SK-N-SH treated with all-trans-retinoic acid at 6 μM for 48 hours (cell line): Measurements from ENCODE around the gene ACTR1A.

Experiments
- ATAC-seq: fragments of 200-7000 bp; cut with Tn5 transposase; 3 replicates; pipeline ENCODE4 v1.9.1; 2020; ENCODE audit warnings: mild to moderate bottlenecking, moderate library complexity
- ARNTL ChIP-seq: fragments of 450-650 bp; formaldehyde crosslinking; IDR thresholded peaks from 2 replicates; pipeline ENCODE4 v1.5.0; 2020; ENCODE audit warnings: low read depth, mild to moderate bottlenecking, moderate library complexity, borderline replicate concordance
- BACH2 ChIP-seq: fragments of 250-450 bp; sonication (Bioruptor Pico); IDR thresholded peaks from 2 replicates; pipeline ENCODE4 v1.9.0; 2021; ENCODE audit warnings: mild to moderate bottlenecking, borderline replicate concordance
- CSDC2 ChIP-seq: fragments of 250-450 bp; sonication (Bioruptor Pico); IDR thresholded peaks from 2 replicates; pipeline ENCODE4 v1.5.0; 2020; ENCODE audit warnings: mild to moderate bottlenecking, moderate library complexity
- ESRRG ChIP-seq: fragments of 250-450 bp; sonication (Bioruptor Pico); IDR thresholded peaks from 2 replicates; pipeline ENCODE4 v1.6.1; 2021; ENCODE audit warnings: mild to moderate bottlenecking
- GLIS3 ChIP-seq: fragments of 250-450 bp; sonication (Bioruptor Pico); IDR thresholded peaks from 2 replicates; pipeline ENCODE4 v1.5.0; 2020; ENCODE audit warnings: mild to moderate bottlenecking, moderate library complexity
- ISL1 ChIP-seq: fragments of 250-450 bp; sonication (Bioruptor Pico); IDR thresholded peaks from 2 replicates; pipeline ENCODE4 v2.1.2; 2022; ENCODE audit warnings: mild to moderate bottlenecking, moderate library complexity
- OSR1 ChIP-seq: fragments of 250-450 bp; sonication (Bioruptor Pico); IDR thresholded peaks from 2 replicates; pipeline ENCODE4 v1.8.0; 2022; ENCODE audit warnings: moderate library complexity, mild to moderate bottlenecking, inconsistent platforms
- PATZ1 ChIP-seq: fragments of 250-450 bp; sonication (Bioruptor Pico); IDR thresholded peaks from 2 replicates; pipeline ENCODE4 v1.8.0; 2020; ENCODE audit warnings: mild to moderate bottlenecking, moderate library complexity, borderline replicate concordance
- POU6F1 ChIP-seq: fragments of 250-450 bp; sonication (Bioruptor Pico); IDR thresholded peaks from 2 replicates; pipeline ENCODE4 v1.8.0; 2021; ENCODE audit warnings: low read depth, mild to moderate bottlenecking, moderate library complexity, borderline replicate concordance
- PPARA ChIP-seq: fragments of 250-450 bp; sonication (Bioruptor Pico); IDR thresholded peaks from 2 replicates; pipeline ENCODE4 v1.5.0; 2020; ENCODE audit warnings: mild to moderate bottlenecking, borderline replicate concordance
- RARB ChIP-seq: fragments of 250-450 bp; sonication (Bioruptor Pico); IDR thresholded peaks from 2 replicates; pipeline ENCODE4 v1.8.0; 2021; ENCODE audit warnings: mild to moderate bottlenecking, moderate library complexity
- SNAI2 ChIP-seq: fragments of 250-450 bp; sonication (Bioruptor Pico); IDR thresholded peaks from 2 replicates; pipeline ENCODE4 v1.5.0; 2020; ENCODE audit warnings: mild to moderate bottlenecking, moderate library complexity
- TCF4 ChIP-seq: fragments of 250-450 bp; sonication (Bioruptor Pico); IDR thresholded peaks from 2 replicates; pipeline ENCODE4 v1.8.0; 2021; ENCODE audit warnings: mild to moderate bottlenecking, moderate library complexity, borderline replicate concordance
- TOX ChIP-seq: fragments of 250-450 bp; sonication (Bioruptor Pico); IDR thresholded peaks from 2 replicates; pipeline ENCODE4 v1.8.0; 2021; ENCODE audit warnings: mild to moderate bottlenecking, moderate library complexity, borderline replicate concordance
- ZC3H10 ChIP-seq: fragments of 250-450 bp; sonication (Bioruptor Pico); IDR thresholded peaks from 2 replicates; pipeline ENCODE4 v1.5.1; 2021; ENCODE audit warnings: mild to moderate bottlenecking, moderate library complexity
- ZFP3 ChIP-seq: fragments of 250-450 bp; sonication (Bioruptor Pico); IDR thresholded peaks from 2 replicates; pipeline ENCODE4 v1.5.0; 2020; ENCODE audit warnings: mild to moderate bottlenecking, moderate library complexity
- ZNF565 ChIP-seq: fragments of 450-650 bp; formaldehyde crosslinking; conservative IDR thresholded peaks from 2 replicates; pipeline ENCODE4 v1.5.0; 2020; ENCODE audit warnings: low read depth, mild to moderate bottlenecking, moderate library complexity
- ZNF70 ChIP-seq: fragments of 450-650 bp; formaldehyde crosslinking; IDR thresholded peaks from 2 replicates; pipeline ENCODE4 v1.5.0; 2020; ENCODE audit warnings: mild to moderate bottlenecking, moderate library complexity
- TF ChIP-seq, protein P1 (sequence below): fragments of 250-450 bp; sonication (Bioruptor Pico); IDR thresholded peaks from 2 replicates; pipeline ENCODE4 v1.5.1; 2020; ENCODE audit warnings: low read depth, mild to moderate bottlenecking, moderate library complexity
- TF ChIP-seq, protein P2 (sequence below): fragments of 250-450 bp; sonication (Bioruptor Pico); IDR thresholded peaks from 2 replicates; pipeline ENCODE4 v1.5.1; 2021; ENCODE audit warnings: mild to moderate bottlenecking, moderate library complexity

Gene ACTR1A

DNA sequence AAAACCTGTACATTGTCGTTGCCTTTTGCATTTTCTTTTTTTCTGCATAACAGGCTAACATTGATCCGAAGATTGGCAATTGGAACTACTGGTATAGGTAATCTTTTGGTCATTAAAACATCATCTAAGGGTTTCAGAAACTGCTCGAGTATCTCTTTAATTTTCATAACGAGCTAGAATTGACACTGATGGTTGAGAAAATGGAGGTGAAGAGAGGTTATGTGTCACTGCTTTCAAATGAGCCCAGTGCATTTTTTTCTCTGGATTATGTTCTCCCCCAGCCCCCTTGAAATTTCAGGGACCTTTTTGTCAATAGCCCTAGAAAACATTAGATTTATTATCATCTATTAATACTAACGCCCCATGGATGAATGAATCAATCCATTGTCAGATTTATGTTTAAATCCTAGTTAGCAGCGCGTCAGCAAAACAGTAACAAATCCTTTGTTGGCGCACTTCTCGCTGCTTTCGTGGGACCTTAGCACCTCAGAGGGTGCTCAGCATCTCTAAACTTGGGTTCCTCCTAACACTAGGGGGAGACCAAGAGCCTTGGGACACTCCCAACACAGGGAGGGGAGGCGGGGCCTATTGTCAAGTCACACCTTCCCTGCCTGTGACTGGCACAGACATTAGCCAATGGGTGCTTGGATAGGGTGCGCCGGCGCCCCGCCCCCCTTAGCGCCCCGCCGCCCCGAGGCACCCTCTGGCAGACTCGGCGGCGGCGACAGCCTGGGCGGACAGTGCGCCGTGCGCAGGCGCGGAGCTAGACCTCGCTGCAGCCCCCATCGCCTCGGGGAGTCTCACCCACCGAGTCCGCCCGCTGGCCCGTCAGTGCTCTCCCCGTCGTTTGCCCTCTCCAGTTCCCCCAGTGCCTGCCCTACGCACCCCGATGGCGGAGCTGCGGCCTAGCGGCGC lies 1.0 kb upstream of the ACTR1A start, which contains the start of gene SUFU:
Gene SUFU, plus strand, starts transcription at position 709 of the 915 bp plus-strand sequence. Its CDS starts 181 bp downstream, at position 890.
- peak; percentile 72 for ATAC-seq
- no peak for TF ChIP-seq ZFP3
- TF ChIP-seq ZNF565 = no peak
- TF ChIP-seq ISL1 (CRISPR knock-in tag) = no peak
- no peak for TF ChIP-seq ARNTL (CRISPR knock-in tag)
- TF ChIP-seq CSDC2 = no peak
- no peak for TF ChIP-seq TCF4 (CRISPR knock-in tag)
- no peak for TF ChIP-seq ZNF70 (CRISPR knock-in tag)
- TF ChIP-seq ZC3H10 (CRISPR knock-in tag) = no peak
- no peak for TF ChIP-seq RARB (CRISPR knock-in tag)
- TF ChIP-seq GLIS3 = no peak
- TF ChIP-seq TOX (CRISPR knock-in tag) = no peak
- TF ChIP-seq, protein P1, sequence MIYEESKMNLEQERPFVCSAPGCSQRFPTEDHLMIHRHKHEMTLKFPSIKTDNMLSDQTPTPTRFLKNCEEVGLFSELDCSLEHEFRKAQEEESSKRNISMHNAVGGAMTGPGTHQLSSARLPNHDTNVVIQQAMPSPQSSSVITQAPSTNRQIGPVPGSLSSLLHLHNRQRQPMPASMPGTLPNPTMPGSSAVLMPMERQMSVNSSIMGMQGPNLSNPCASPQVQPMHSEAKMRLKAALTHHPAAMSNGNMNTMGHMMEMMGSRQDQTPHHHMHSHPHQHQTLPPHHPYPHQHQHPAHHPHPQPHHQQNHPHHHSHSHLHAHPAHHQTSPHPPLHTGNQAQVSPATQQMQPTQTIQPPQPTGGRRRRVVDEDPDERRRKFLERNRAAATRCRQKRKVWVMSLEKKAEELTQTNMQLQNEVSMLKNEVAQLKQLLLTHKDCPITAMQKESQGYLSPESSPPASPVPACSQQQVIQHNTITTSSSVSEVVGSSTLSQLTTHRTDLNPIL (CRISPR knock-in tag) = no peak
- no peak for TF ChIP-seq PATZ1
- no peak for TF ChIP-seq BACH2 (CRISPR knock-in tag)
- no peak for TF ChIP-seq ESRRG (CRISPR knock-in tag)
- TF ChIP-seq PPARA (CRISPR knock-in tag) = no peak
- TF ChIP-seq SNAI2 = no peak
- TF ChIP-seq, protein P2, sequence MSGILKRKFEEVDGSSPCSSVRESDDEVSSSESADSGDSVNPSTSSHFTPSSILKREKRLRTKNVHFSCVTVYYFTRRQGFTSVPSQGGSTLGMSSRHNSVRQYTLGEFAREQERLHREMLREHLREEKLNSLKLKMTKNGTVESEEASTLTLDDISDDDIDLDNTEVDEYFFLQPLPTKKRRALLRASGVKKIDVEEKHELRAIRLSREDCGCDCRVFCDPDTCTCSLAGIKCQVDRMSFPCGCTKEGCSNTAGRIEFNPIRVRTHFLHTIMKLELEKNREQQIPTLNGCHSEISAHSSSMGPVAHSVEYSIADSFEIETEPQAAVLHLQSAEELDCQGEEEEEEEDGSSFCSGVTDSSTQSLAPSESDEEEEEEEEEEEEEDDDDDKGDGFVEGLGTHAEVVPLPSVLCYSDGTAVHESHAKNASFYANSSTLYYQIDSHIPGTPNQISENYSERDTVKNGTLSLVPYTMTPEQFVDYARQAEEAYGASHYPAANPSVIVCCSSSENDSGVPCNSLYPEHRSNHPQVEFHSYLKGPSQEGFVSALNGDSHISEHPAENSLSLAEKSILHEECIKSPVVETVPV = no peak

- TF ChIP-seq, protein P1 (CRISPR knock-in tag) = no peak
- no peak for TF ChIP-seq ZNF565
- no peak for TF ChIP-seq TOX (CRISPR knock-in tag)
- no peak for TF ChIP-seq ESRRG (CRISPR knock-in tag)
- TF ChIP-seq, protein P2 = no peak
- no peak for TF ChIP-seq ZFP3
- no peak for TF ChIP-seq POU6F1 (CRISPR knock-in tag)
- no peak for TF ChIP-seq OSR1 (CRISPR knock-in tag)
- TF ChIP-seq, all 23 proteins: peak for 0
- ATAC-seq = peak; percentile 82
Observed at GRCh38 chr10:102502029-102502336, 529 bp downstream of the ACTR1A start.
